Measurements from ENCODE around the gene CELF3. TPM values are rescaled to one million over a fixed set of nuclear protein-coding genes. Genes with fewer than 3 reads are reported as not detected.
A peak's percentile ranks its signal among the peaks of the same experiment; 100 is the strongest.
"Not testable (repeated sequence)": the region's sequence is repeated elsewhere in the genome, so short reads cannot be mapped to it uniquely, and the experiment has no call there.

The CELF3 gene
- total RNA-seq, 2 experiments from 2014 or later, result not detected

- H3K27ac Mint-ChIP-seq, result no peak overlapping the region
- CTCF ChIA-PET, result interaction anchor here (0.5 to 0.7 kb wide), 3 partner anchors 76 to 389 kb away, joined by 3 to 7 read pairs (median 5); no protein-coding TSS in a partner anchor
- no peaks in the 10 kb centered on the region for H3K27me3 Mint-ChIP-seq (ENCODE audit: low read depth)
- no peak for DNase-seq
- intact Hi-C loops (cut with micrococcal nuclease), result no loop called here
- H3K36me3 Mint-ChIP-seq (ENCODE audit: low read depth), result peaks cover 1% of the 10 kb centered on the region
- H3K9me3 Mint-ChIP-seq, result no peaks in the 10 kb centered on the region
- H3K4me3 Mint-ChIP-seq, result no peak overlapping the region
- H3K4me1 Mint-ChIP-seq (ENCODE audit: low read depth), result no peaks in the 10 kb centered on the region
Observed at GRCh38 chr1:151684128-151684527, 32.5 kb downstream of the CELF3 start.

DNA sequence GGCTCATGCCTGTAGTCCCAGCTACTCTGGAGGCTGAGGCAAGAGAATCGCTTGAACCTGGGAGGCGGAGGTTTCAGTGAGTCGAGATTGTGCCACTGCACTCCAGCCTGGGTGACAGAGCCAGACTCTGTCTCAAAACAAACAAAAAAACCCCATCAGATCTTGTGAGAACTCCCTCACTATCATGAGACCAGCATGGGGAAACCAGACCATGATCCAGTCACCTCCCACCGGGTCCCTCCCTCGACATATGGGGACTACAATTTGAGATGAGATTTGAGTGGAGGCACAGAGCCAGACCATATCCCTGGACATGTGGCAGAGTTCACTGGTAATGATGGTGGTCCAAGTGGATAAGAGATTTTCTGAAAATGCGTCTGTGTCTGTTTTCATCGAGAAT is 33.7 kb downstream of the CELF3 start:
- H3K36me3 Mint-ChIP-seq (ENCODE audit: low read depth); H3K27ac Mint-ChIP-seq; H3K4me1 Mint-ChIP-seq (ENCODE audit: low read depth); H3K4me3 Mint-ChIP-seq; CTCF ChIA-PET; H3K9me3 Mint-ChIP-seq; DNase-seq; H3K27me3 Mint-ChIP-seq (ENCODE audit: low read depth); intact Hi-C loops (cut with micrococcal nuclease): not testable (repeated sequence)

GRCh38 chr1:151681923-151682322 is 34.7 kb downstream of the CELF3 start:
- Mint-ChIP-seq H3K36me3 (ENCODE audit: low read depth) (peaks cover 5% of the 10 kb centered on the region), H3K4me1 (ENCODE audit: low read depth) (no peaks in the 10 kb centered on the region), H3K4me3 (no peak overlapping the region), H3K27me3 (ENCODE audit: low read depth) (no peaks in the 10 kb centered on the region), H3K9me3 (no peaks in the 10 kb centered on the region), H3K27ac (no peak overlapping the region)
- no peak for DNase-seq
- intact Hi-C loops (cut with micrococcal nuclease), result no loop called here
- CTCF ChIA-PET, result no interaction called here

GRCh38 chr1:151680826-151681225 is 35.8 kb downstream of the CELF3 start:
- no peak overlapping the region for H3K4me3 Mint-ChIP-seq
- H3K9me3 Mint-ChIP-seq, result no peaks in the 10 kb centered on the region
- H3K4me1 Mint-ChIP-seq (ENCODE audit: low read depth), result no peaks in the 10 kb centered on the region
- CTCF ChIA-PET, result interaction anchor here (1.3 kb wide), 1 partner anchor 87 kb away, joined by 6 read pairs; no protein-coding TSS in a partner anchor
- H3K36me3 Mint-ChIP-seq (ENCODE audit: low read depth), result peaks cover 5% of the 10 kb centered on the region
- intact Hi-C loops (cut with micrococcal nuclease), result no loop called here
- H3K27ac Mint-ChIP-seq, result no peak overlapping the region
- DNase-seq, result no peak
- no peaks in the 10 kb centered on the region for H3K27me3 Mint-ChIP-seq (ENCODE audit: low read depth)

DNA sequence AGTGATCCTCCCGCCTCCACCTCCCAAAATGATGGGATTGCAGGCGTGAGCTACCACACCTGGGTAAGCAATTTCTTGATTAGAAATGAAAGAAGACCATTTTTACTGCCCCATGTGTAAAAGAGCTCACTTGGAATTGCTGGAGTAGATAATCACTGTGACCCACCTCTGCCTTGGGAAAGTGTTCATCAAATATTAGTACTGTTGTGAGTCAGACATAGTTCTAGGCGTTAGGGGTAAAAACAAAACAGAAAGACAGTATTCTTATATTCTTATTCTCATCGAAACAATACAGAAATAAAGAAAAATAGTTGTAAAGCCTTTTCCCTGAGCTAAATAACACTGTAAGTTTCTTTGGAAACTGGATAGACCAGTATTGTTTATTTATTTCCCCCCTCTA is 36.2 kb downstream of the CELF3 start:
- CTCF ChIA-PET, result interaction anchor here (1.3 kb wide), 1 partner anchor 87 kb away, joined by 6 read pairs; no protein-coding TSS in a partner anchor
- no peaks in the 10 kb centered on the region for H3K9me3 Mint-ChIP-seq
- H3K27ac Mint-ChIP-seq, result no peak overlapping the region

GRCh38 chr1:151673407-151673806 is 43.2 kb downstream of the CELF3 start:
- H3K27ac Mint-ChIP-seq, result no peak overlapping the region
- no peak overlapping the region for H3K4me3 Mint-ChIP-seq
- CTCF ChIA-PET, result interaction anchor here (1.2 kb wide), 1 partner anchor 91 kb away, joined by 3 read pairs; no protein-coding TSS in a partner anchor
- H3K36me3 Mint-ChIP-seq (ENCODE audit: low read depth), result peaks cover 30% of the 10 kb centered on the region
- no peak for DNase-seq
- intact Hi-C loops (cut with micrococcal nuclease), result no loop called here
- no peaks in the 10 kb centered on the region for H3K27me3 Mint-ChIP-seq (ENCODE audit: low read depth)
- H3K4me1 Mint-ChIP-seq (ENCODE audit: low read depth), result no peaks in the 10 kb centered on the region
- H3K9me3 Mint-ChIP-seq, result no peaks in the 10 kb centered on the region

More for the DNA sequence above, 36.2 kb downstream of the CELF3 start:
- DNase-seq, result no peak
- Mint-ChIP-seq H3K27me3 (ENCODE audit: low read depth) (no peaks in the 10 kb centered on the region), H3K4me1 (ENCODE audit: low read depth) (no peaks in the 10 kb centered on the region), H3K4me3 (no peak overlapping the region), H3K36me3 (ENCODE audit: low read depth) (peaks cover 5% of the 10 kb centered on the region)
- intact Hi-C loops (cut with micrococcal nuclease), result no loop called here

DNA sequence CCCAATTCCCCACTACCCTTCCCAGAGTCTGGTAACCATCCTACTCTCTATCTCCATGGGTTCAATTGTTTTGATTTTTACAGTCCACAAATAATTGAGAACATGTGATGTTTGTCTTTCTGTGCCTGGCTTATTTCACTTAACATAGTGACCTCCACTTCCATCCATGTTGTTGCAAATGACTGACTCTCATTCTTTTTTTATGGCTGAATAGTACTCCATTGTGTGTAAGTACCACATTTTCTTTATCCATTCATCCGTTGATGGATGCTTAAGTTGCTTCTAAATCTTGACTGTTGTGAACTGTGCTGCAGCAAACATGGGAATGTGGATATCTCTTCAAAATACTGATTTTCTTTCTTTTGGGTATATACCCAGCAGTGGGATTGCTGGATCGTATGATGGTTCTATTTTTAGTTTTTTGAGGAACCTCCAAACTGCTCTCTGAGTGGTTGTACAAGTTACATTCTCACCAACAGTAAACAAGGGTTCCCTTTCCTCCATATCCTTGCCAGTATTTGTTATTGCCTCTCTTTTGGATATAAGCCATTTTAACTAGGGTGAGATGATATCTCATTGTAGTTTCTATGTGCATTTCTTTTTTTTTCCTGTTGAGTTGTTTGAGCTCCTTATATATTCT is 46.4 kb downstream of the CELF3 start:
- peaks cover 28% of the 10 kb centered on the region for H3K36me3 Mint-ChIP-seq (ENCODE audit: low read depth)
- CTCF ChIA-PET; H3K9me3 Mint-ChIP-seq; intact Hi-C loops (cut with micrococcal nuclease); H3K27me3 Mint-ChIP-seq (ENCODE audit: low read depth); H3K4me1 Mint-ChIP-seq (ENCODE audit: low read depth); H3K4me3 Mint-ChIP-seq; DNase-seq; H3K27ac Mint-ChIP-seq: not testable (repeated sequence)

- H3K9me3 Mint-ChIP-seq, result no peaks in the 10 kb centered on the region
- no peaks in the 10 kb centered on the region for H3K27me3 Mint-ChIP-seq (ENCODE audit: low read depth)
- H3K36me3 Mint-ChIP-seq (ENCODE audit: low read depth), result peaks cover 27% of the 10 kb centered on the region
- H3K4me3 Mint-ChIP-seq, result no peak overlapping the region
- no peak for DNase-seq
- peaks cover 2% of the 10 kb centered on the region for H3K4me1 Mint-ChIP-seq (ENCODE audit: low read depth)
- CTCF ChIA-PET, result interaction anchor here (0.9 to 1.7 kb wide), 2 partner anchors 10 to 74 kb away, joined by 4 to 5 read pairs; no protein-coding TSS in a partner anchor
- intact Hi-C loops (cut with micrococcal nuclease), result no loop called here
- no peak overlapping the region for H3K27ac Mint-ChIP-seq
Observed at GRCh38 chr1:151668090-151668489, 48.5 kb downstream of the CELF3 start.

GRCh38 chr1:151661751-151662150 is 54.9 kb downstream of the CELF3 start:
- no peak for DNase-seq
- intact Hi-C loops (cut with micrococcal nuclease), result no loop called here
- H3K36me3 Mint-ChIP-seq (ENCODE audit: low read depth), result peaks cover 11% of the 10 kb centered on the region
- H3K9me3 Mint-ChIP-seq, result no peaks in the 10 kb centered on the region
- no peak overlapping the region for H3K4me3 Mint-ChIP-seq
- H3K27me3 Mint-ChIP-seq (ENCODE audit: low read depth), result no peaks in the 10 kb centered on the region
- peaks cover 6% of the 10 kb centered on the region for H3K4me1 Mint-ChIP-seq (ENCODE audit: low read depth)
- H3K27ac Mint-ChIP-seq, result peak overlapping the region; percentile 8
- CTCF ChIA-PET, result interaction anchor here (1.7 kb wide), 1 partner anchor 68 kb away, joined by 6 read pairs; no protein-coding TSS in a partner anchor

DNA sequence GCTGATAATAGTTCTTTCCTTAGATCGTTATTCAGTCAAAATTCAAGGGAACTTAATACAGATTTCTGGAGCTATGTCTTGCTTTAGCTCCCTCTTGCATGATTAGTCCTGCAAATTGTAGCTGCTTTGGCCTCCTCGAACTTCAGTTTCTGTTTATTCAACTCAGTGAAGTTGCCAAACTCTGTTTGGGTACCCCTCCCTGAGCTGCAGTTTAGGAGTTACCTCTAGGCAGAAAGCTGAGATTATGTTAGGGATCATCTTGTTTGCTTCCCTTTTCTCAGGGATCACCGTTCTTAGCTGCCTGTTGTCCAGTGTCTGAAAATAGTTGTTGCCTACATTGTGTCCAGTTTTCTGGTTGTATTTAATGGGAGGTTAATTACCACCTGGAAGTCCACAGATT is 61.2 kb downstream of the CELF3 start:
- H3K36me3 Mint-ChIP-seq (ENCODE audit: low read depth), result peaks cover 16% of the 10 kb centered on the region

DNA sequence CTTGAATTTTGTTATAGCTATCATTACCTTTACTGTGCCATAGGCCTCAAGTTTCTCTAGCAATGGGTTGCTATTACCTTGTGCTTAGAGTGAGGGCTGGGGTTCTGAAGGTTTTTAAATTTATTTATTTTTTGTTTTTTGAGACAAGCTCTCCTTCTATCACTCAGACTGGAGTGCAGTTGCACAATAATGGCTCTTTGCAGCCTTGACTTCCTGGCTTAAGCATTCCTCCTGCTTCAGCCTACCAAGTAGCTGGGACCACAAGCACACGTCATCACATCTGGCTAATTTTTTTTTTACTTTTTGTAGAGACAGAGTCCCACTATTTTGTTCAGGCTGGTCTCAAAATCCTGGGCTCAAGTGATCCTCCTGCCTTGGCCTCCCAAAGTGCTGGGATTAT is 63.2 kb downstream of the CELF3 start:
- no peaks in the 10 kb centered on the region for H3K27me3 Mint-ChIP-seq (ENCODE audit: low read depth)
- peaks cover 7% of the 10 kb centered on the region for H3K4me1 Mint-ChIP-seq (ENCODE audit: low read depth)
- CTCF ChIA-PET, result interaction anchor here (0.6 kb wide), 2 partner anchors 415 to 681 kb away, joined by 3 to 8 read pairs; no protein-coding TSS in a partner anchor
- no peak for DNase-seq
- no peak overlapping the region for H3K4me3 Mint-ChIP-seq
- peaks cover 19% of the 10 kb centered on the region for H3K36me3 Mint-ChIP-seq (ENCODE audit: low read depth)
- intact Hi-C loops (cut with micrococcal nuclease), result no loop called here
- H3K9me3 Mint-ChIP-seq, result no peaks in the 10 kb centered on the region
- H3K27ac Mint-ChIP-seq, result no peak overlapping the region

More for the DNA sequence above, 61.2 kb downstream of the CELF3 start:
- CTCF ChIA-PET, result interaction anchor here (0.6 kb wide), 1 partner anchor 38 kb away, joined by 4 read pairs; no protein-coding TSS in a partner anchor
- DNase-seq, result no peak
- no peaks in the 10 kb centered on the region for H3K27me3 Mint-ChIP-seq (ENCODE audit: low read depth)
- peaks cover 7% of the 10 kb centered on the region for H3K4me1 Mint-ChIP-seq (ENCODE audit: low read depth)
- H3K27ac Mint-ChIP-seq, result no peak overlapping the region
- H3K9me3 Mint-ChIP-seq, result no peaks in the 10 kb centered on the region
- intact Hi-C loops (cut with micrococcal nuclease), result no loop called here
- no peak overlapping the region for H3K4me3 Mint-ChIP-seq

Data from activated naive CD4-positive, alpha-beta T cell treated with anti-CD3 and anti-CD28 coated beads for 36 hours (primary cell).